NCI-H146 treated with DMSO at 0.1 percent for 48 hours (cell line): Measurements from ENCODE around the gene TFDP1.
A peak's percentile ranks its signal among the peaks of the same experiment; 100 is the strongest.

Experiments
- DNase-seq: peaks from one replicate; lab custom pipeline; 2025; ENCODE audit not compliant: unreplicated experiment; lab: John Stamatoyannopoulos, UW

TFDP1 gene, protein sequence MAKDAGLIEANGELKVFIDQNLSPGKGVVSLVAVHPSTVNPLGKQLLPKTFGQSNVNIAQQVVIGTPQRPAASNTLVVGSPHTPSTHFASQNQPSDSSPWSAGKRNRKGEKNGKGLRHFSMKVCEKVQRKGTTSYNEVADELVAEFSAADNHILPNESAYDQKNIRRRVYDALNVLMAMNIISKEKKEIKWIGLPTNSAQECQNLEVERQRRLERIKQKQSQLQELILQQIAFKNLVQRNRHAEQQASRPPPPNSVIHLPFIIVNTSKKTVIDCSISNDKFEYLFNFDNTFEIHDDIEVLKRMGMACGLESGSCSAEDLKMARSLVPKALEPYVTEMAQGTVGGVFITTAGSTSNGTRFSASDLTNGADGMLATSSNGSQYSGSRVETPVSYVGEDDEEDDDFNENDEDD

GRCh38 chr13:113584205-113584869, at the start of gene TFDP1:
TSS of gene TFDP1 (plus strand) at chr13:113584753. CDS start at chr13:113585838, 1,085 bp downstream.
- peak; percentile 64 for DNase-seq

- peak; percentile 84 for DNase-seq
These were observed 49.2 kb upstream of the TFDP1 start for GRCh38 chr13:113535381-113535781.

DNA sequence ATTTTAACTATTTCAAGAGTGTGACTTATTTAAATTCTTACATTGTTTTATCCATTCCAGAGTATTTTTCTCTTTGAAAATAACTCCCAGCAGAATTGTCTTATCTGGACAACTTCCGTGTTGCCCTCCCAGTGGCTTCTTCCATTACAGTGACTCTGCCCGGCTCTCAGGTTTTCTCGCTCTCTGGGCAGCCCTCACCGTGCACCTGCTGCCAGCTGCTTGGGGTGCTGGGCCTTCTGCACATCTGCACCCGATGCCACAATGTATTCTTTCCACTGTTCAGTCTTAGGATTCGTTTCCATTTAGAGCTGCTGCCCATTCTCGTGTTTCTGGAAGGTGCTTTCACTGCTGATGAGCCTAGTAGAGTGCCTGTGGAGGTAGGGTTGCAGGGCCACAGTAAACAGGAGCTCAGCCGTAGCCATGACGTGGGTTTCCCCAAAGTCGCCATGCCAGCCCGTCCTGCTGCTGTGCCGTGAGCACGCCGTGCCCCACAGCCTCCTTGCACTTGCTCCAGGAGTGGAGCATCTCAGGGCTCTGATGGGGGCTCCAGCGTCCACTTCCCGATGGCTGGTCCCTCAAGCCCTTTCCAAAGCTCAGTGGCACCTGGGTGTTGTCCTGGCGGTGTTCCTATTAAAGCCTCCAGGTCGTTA, 48.0 kb upstream of the TFDP1 start:
- DNase-seq, result no peak

DNA sequence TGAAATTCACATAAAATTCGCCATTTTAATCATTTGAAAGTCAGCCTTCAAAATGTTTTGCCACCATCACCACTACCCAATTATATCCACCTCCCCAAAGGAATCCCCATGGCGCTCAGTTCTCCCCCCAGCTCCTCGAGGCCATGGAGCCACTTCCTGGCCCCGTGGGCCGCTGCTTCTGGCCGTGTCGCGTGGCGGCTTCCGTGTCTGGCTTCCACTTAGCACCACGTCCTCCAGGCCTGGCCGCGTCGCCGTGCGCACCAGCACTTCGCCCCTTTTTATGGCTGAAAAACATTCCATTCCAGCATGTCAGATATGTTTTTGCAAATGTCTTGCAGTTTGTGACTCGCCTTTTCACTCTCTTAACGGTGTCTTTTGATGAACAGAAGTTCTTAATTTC, 47.3 kb upstream of the TFDP1 start:
- no peak for DNase-seq

DNA sequence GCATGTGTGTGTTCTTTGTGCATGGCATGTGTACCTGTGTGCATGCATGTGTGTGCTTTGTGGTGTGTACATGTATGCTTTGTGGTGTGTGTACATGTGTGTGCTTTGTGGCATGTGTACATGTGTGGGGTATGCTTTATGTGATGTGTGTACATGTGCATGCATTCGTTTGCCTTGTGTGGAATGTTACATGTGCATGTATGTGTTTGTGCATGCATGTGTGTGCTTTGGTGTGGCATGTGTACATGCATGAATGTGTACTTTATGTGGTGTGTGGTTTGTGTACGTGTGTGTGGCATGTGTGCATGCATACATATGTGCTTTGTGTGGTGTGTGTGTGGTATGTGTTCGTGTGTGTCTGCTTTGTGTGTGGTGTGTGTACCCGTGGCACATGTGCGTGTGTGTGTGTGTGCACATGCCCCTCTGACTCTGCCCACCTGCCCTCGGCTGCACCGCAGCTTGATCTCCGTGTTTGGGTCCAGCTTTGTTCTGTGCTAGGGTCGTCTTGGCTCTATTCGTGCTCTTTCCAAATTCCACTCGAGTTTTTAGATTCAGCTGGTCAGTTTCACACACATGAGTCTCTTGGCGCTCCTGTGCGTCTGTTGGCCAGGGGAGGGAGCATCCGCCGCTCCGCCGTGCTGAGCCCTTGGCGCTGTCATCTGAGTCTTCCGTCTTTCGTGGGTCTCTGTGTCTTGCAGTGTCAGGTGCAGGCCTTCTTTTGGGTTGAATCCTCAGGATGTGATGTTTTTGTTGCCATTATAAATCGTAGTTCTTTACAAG, 46.5 kb upstream of the TFDP1 start:
- no peak for DNase-seq

DNA sequence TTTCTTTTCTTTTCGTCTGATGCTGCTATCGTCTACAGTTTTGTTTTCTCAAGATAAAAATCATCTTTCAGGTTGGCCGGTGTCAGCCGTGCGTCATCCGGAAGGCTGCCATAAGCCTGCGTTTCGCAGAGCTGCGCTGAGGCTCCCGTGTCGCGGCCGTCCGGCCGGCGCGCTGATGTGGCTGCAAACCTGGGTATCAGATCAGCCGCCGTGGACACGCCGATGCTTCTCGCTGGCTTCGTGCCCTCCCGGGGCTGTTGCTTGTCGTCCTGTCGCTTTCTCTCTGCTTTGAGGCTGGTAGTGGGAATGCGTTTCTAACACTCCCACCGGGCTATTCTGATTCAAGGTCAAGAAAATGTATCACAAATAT, 45.9 kb upstream of the TFDP1 start:
- DNase-seq, result no peak

DNA sequence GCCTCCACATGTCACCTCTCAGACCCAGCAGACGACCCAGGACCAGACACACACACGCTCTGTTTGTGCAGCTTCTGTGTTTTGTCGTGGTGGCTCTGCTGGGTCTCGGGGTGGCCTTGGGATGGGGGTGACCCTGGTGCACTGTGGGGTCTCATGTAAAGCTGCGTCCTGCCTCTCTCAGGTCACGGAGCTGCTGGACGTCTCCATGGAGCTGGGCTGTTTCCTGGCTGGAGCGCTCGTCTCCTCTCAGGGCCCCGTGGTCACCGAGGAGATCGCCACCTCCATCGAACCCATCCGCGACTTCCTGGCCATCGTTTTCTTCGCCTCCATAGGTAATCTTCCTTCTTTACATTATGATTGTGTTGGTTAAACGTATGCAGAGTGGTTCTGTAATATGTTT, 45.4 kb upstream of the TFDP1 start:
- DNase-seq, result no peak

DNA sequence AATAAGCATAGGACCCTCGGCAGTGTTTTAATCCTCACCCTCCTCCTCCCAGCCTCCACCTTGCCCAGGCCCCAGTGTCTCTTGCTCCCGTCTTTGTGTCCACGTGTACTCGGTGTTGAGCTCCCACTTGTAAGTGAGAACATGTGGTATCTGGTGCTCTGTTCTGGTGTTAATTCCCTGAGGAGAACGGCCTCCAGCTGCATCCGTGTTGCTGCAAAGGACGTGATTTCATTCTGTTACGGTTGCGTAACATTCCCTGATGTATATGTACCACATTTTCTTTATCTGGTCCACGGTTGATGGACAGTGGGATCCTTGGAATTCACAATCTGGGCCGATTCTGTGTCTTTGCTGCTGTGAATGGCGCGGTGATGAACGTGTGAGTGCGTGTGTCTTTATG, 44.7 kb upstream of the TFDP1 start:
- no peak for DNase-seq

- no peak for DNase-seq
These were observed 44.0 kb upstream of the TFDP1 start for GRCh38 chr13:113540523-113540922.

GRCh38 chr13:113542751-113543424, 41.7 kb upstream of the TFDP1 start:
- DNase-seq, result no peak

DNA sequence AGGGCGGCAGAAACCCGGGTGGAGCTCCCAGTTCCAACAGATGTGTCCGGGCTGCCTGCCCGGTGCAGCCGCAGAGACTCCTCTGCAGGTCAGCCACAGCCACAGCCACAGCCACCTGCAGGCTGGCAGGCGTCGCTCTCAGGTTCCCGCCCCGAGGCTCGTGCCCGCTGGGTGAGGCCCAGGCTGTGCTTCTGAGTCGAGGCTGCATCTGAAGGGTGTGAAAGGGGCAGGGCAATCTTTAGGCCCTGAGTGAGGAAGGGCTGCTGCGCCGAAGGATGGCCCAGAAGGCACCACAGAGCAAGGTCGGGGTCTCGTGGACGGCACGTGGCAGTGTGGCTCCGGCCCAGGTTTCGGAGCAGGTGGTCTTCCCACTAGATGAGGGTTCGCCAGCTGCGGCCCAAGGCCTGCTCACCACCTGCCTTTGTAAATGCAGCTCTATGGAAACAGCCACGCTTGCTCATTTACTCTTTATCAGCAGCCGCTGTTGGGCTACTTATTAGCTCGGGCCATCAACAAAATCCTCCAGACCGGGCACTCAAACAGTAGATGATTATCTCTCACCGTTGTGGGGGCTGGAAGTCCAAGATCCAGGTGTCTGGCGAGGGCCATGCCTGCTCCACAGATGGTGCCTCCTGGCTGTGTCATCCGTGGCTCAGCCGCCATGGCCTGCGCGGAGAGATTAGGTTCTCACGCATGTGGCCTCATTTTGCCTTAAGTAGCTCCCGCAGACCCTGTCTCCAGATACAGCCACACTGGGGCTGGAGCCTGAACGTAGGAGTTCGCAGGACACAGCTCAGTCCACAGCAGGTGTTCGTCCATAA, 40.3 kb upstream of the TFDP1 start:
- no peak for DNase-seq

GRCh38 chr13:113544896-113545295, 39.7 kb upstream of the TFDP1 start:
- DNase-seq, result no peak

GRCh38 chr13:113545455-113545930, 39.1 kb upstream of the TFDP1 start:
- no peak for DNase-seq

GRCh38 chr13:113545931-113546516, 38.5 kb upstream of the TFDP1 start:
- no peak for DNase-seq

DNA sequence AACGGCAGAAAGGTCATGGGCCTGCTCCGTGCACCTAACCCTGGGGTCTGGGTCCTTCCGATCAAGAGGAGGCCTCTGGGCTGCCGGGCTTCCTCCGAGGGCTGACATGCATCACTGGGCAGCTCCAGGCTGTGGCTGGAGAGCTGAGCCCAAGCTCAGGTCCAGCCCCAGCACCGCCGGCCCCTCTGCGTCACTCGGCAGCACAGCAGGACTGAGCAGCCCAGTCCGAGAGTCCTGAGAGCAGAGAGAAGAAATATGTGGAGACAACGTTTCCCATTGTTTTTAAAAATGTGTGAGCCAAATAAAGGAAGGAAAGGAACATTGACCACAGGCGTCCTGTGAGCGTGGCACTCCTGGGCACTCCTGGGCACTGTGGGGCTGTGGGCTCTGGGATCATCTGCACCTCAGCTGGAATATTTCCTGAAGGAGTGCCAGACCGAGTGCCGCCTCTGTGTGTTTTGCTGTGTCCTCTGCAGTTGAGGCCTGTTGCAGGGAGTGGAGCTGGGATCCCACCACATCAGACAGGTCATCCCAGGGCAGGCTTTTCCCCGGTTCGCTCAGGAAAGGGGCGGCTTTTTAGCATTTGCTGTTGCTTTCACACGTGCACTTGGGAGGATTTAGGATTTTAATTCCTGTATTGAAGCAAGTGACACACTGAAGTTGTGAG, 37.8 kb upstream of the TFDP1 start:
- no peak for DNase-seq

GRCh38 chr13:113547238-113547971, 37.1 kb upstream of the TFDP1 start:
- no peak for DNase-seq

GRCh38 chr13:113548171-113548641, 36.3 kb upstream of the TFDP1 start:
- no peak for DNase-seq
